Fibroblast of lung (primary cell): ENCODE results near the gene ZNF641. TPM values are rescaled to one million over a fixed set of nuclear protein-coding genes. Genes with fewer than 3 reads are reported as not detected.

ENCODE experiments used
- DNase-seq, 2 donors: peaks; one replicate each; pipeline versions ENCODE4 v3.0.0 to v3.0.0-alpha.2; 2010; ENCODE audit warnings: low read depth in 2 of 2
- H2AFZ ChIP-seq: 2 replicates; pipeline ENCODE4 v1.5.1; 2012; ENCODE audit warnings: low read length, control low read depth, inconsistent platforms
- H3K27ac ChIP-seq: 2 replicates; pipeline ENCODE4 v1.5.1; 2011; ENCODE audit warnings: low read length, control low read depth; ENCODE audit not compliant: insufficient read depth
- H3K27me3 ChIP-seq: 2 replicates; pipeline ENCODE4 v1.5.1; 2011; ENCODE audit warnings: mild to moderate bottlenecking, low read length; ENCODE audit not compliant: control insufficient read depth, insufficient read depth
- H3K36me3 ChIP-seq: 2 replicates; pipeline ENCODE4 v1.5.1; 2011; ENCODE audit warnings: low read length; ENCODE audit not compliant: control insufficient read depth, insufficient read depth
- H3K4me1 ChIP-seq: 2 replicates; pipeline ENCODE4 v1.5.1; 2011; ENCODE audit warnings: low read length; ENCODE audit not compliant: control insufficient read depth, insufficient read depth; ENCODE audit errors: extremely low read depth
- H3K4me2 ChIP-seq: 2 replicates; pipeline ENCODE4 v1.5.1; 2011; ENCODE audit warnings: low read length, control low read depth; ENCODE audit not compliant: insufficient read depth; ENCODE audit errors: extremely low read depth
- H3K4me3 ChIP-seq, 4 experiments: fragments of 200-600 bp in 1 of 4; sonication (generic) in 1 of 4; replicated peaks in 1 of 4; 2 replicates each; pipeline ENCODE4 v1.5.1; 2011 to 2016; ENCODE audit warnings: low read length in 4 of 4, low read depth in 3 of 4, mild to moderate bottlenecking in 3 of 4, control low read depth in 2 of 4, inconsistent platforms in 1 of 4, mixed read lengths in 1 of 4; ENCODE audit not compliant: insufficient read depth in 1 of 4; ENCODE audit errors: control extremely low read depth in 1 of 4
- H3K79me2 ChIP-seq: 2 replicates; pipeline ENCODE4 v1.5.1; 2012; ENCODE audit warnings: mild to moderate bottlenecking, low read length, inconsistent platforms; ENCODE audit not compliant: control insufficient read depth, insufficient read depth
- H3K9ac ChIP-seq: 2 replicates; pipeline ENCODE4 v1.5.1; 2011; ENCODE audit warnings: mild to moderate bottlenecking, low read length, control low read depth; ENCODE audit not compliant: insufficient read depth
- H3K9me3 ChIP-seq: 2 replicates; pipeline ENCODE4 v1.5.1; 2012; ENCODE audit warnings: low read depth, low read length; ENCODE audit not compliant: control insufficient read depth, insufficient read depth
- H4K20me1 ChIP-seq: 2 replicates; pipeline ENCODE4 v1.5.1; 2011; ENCODE audit warnings: low read length; ENCODE audit not compliant: control insufficient read depth, insufficient read depth; ENCODE audit errors: extremely low read depth
- EZH2 ChIP-seq: IDR thresholded peaks from 2 replicates; pipeline ENCODE4 v1.5.1; 2012; ENCODE audit warnings: low read length, control low read depth, mild to moderate bottlenecking; ENCODE audit errors: missing control alignments
- polyA plus RNA-seq, 2 donors: library from polyadenylated mRNA; depleted of rRNA in 1 of 2; stranded (reverse) in 1 of 2; unstranded in 1 of 2; fragments of >200 nt; gene quantifications; 2 replicates each; pipeline ENCODE4 v1.2.1, GENCODE V29; 2011 to 2012; ENCODE audit warnings: missing spikeins in 1 of 2
- total RNA-seq: library from RNA; depleted of rRNA; stranded (reverse); fragments of >200 nt; gene quantifications from 2 replicates; pipeline ENCODE4 v1.2.1, GENCODE V29; 2014
- TF ChIP-seq, protein P1 (sequence below), 2 donors: IDR thresholded peaks in 1 of 2; conservative IDR thresholded peaks in 1 of 2; 1 replicate in 1 of 2; 2 replicates in 1 of 2; pipeline ENCODE4 v1.5.1; 2011 to 2012; ENCODE audit warnings: low read length in 2 of 2, control low read depth in 1 of 2, inconsistent platforms in 1 of 2, low read depth in 1 of 2, mild to moderate bottlenecking in 1 of 2

The ZNF641 gene
- total and polyA plus RNA-seq, 2 donors (not counting 1 experiment from before 2014, with no cell fraction given): 4.2 to 8.1 TPM

DNA sequence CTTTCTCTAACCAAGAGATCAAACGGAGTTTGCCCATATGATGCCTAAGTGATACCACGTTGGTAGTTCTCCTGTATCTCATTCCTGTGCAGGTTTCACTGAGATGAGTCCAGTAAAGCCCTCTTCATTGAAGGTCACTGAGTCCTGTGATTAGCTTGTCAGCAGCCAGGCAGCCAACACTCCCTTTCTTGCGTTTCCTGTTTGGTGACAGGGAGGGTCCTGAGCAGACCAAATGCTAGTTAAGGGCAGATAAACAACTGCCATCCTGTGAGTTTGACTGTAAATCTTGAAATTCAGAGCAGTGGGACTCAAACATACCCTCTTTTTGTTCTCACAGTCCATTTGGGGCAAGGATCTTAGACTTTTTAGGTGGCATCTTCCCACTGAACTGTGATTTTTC is 39.4 kb downstream of the ZNF641 start:
- Histone ChIP-seq H3K79me2 (no peaks in the 10 kb centered on the region), H3K27ac (no peak overlapping the region), H3K4me3 (no peak overlapping the region), H3K9me3 (no peaks in the 10 kb centered on the region), H4K20me1 (no peaks in the 10 kb centered on the region), H3K9ac (no peak overlapping the region), H3K27me3 (no peaks in the 10 kb centered on the region), H2AFZ (no peak overlapping the region), H3K36me3 (no peaks in the 10 kb centered on the region), H3K4me2 (no peak overlapping the region), H3K4me1 (no peaks in the 10 kb centered on the region)
- no peak for TF ChIP-seq EZH2
- TF ChIP-seq, protein P1, sequence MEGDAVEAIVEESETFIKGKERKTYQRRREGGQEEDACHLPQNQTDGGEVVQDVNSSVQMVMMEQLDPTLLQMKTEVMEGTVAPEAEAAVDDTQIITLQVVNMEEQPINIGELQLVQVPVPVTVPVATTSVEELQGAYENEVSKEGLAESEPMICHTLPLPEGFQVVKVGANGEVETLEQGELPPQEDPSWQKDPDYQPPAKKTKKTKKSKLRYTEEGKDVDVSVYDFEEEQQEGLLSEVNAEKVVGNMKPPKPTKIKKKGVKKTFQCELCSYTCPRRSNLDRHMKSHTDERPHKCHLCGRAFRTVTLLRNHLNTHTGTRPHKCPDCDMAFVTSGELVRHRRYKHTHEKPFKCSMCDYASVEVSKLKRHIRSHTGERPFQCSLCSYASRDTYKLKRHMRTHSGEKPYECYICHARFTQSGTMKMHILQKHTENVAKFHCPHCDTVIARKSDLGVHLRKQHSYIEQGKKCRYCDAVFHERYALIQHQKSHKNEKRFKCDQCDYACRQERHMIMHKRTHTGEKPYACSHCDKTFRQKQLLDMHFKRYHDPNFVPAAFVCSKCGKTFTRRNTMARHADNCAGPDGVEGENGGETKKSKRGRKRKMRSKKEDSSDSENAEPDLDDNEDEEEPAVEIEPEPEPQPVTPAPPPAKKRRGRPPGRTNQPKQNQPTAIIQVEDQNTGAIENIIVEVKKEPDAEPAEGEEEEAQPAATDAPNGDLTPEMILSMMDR (conservative IDR thresholded peaks at IDR 0.05 in 1 of 2, IDR thresholded peaks at IDR 0.05 in 1 of 2; ENCODE audit: low read depth in 1 of 2, low read length in 2 of 2): no peak
- no peak for DNase-seq

DNA sequence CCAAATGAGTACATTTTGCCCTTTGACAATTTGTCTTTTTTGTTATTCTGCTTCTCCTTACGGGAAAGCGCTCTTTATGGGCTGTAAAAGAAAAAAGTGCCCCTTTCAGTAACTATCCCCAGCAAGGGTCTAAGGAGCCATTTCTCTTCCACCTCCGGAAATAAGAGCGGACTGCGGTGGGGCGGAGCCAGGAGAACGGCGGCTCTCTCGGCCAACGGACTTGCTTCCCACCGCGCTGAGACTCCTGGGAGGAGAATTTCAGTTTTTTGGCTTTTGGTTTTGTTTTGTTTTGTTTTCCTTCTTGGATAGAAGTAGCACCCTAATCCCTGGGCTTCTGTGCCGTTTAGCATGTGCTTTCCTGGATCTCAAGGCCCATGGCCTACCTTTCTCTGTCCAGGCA is 43.5 kb downstream of the ZNF641 start:
- Histone ChIP-seq H3K4me2 (no peak overlapping the region), H3K9ac (no peak overlapping the region), H3K79me2 (no peaks in the 10 kb centered on the region), H3K4me1 (no peaks in the 10 kb centered on the region), H3K36me3 (no peaks in the 10 kb centered on the region), H3K9me3 (no peaks in the 10 kb centered on the region), H4K20me1 (no peaks in the 10 kb centered on the region), H3K27me3 (no peaks in the 10 kb centered on the region), H3K27ac (no peak overlapping the region), H3K4me3 (no peak overlapping the region), H2AFZ (no peak overlapping the region)
- no peak for DNase-seq
- TF ChIP-seq EZH2: no peak

DNA sequence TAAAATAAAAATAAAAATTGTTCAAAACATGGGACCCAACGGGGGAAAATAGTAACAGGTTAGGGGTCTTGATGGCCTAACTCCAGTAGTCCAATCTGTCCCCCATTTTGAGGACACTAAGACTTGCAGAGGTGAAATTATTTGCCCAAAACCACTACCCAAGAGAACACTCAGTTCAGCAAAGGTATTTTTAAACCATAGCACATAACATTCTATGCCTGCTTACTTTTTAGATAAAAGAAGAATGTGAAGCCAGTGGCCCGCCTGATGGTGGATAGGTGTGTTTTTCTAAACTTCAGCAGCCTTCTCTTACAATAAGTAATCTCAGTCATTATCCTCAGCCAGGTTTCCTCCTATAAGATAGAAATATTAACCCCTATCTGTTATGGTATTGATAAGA is 45.5 kb downstream of the ZNF641 start:
- Histone ChIP-seq H3K9me3 (no peaks in the 10 kb centered on the region), H3K4me2 (no peak overlapping the region), H3K27me3 (no peaks in the 10 kb centered on the region), H3K79me2 (no peaks in the 10 kb centered on the region), H4K20me1 (no peaks in the 10 kb centered on the region), H2AFZ (no peak overlapping the region), H3K4me3 (no peak overlapping the region), H3K27ac (no peak overlapping the region), H3K36me3 (no peaks in the 10 kb centered on the region), H3K4me1 (no peaks in the 10 kb centered on the region), H3K9ac (no peak overlapping the region)
- no peak for DNase-seq
- TF ChIP-seq EZH2: no peak
- TF ChIP-seq, protein P1 (conservative IDR thresholded peaks at IDR 0.05 in 1 of 2, IDR thresholded peaks at IDR 0.05 in 1 of 2; ENCODE audit: low read depth in 1 of 2, low read length in 2 of 2): no peak
